NCI-H1417 treated with DMSO at 0.1 percent for 48 hours (cell line): ENCODE results near the gene PACC1.

Experiments used
- DNase-seq: peaks from one replicate; lab custom pipeline; 2025; lab: John Stamatoyannopoulos, UW

PACC1 gene

DNA sequence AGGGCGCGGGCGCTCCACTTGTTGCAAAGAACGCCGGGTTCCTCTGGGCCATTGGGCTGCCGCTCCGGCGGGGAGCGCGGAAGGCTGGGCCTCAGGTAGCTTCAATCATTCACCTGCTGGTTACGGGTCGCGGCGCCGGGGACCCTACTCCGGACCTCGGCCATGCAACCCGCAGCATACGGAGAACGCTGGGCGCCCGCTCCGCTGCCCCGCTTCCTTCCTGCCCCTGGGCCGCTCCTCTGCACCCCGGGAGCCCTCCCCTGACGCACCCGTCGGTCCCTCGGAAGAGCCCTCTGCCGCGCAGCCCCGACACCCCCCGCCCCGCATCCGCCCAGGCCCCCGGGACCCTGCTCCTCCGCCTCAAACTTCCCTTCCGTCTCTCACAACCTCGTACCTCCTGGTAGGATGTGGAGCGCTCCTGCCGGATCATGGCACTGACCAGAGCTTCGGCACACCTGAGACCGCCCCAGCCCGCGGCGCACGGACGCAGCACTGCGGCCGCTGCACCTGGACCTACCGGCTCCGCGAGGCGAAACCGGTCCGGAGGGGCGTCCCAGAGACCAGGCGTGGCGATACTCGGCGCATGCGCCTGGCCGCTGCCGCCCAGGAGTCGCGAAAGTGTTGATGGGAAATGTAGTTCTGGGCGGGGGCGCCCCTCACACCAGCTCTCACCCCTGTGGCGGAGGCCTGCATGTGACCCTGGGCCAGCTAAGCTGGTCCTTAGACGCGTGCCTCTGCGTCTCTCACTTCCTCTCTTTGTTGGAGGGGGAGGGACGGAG is at the start of gene PACC1:
Gene PACC1 (minus strand): TSS at position 559 of the 779 bp plus-strand sequence. CDS start 129 bp downstream, at position 430.
- DNase-seq = peak; percentile 30

DNA sequence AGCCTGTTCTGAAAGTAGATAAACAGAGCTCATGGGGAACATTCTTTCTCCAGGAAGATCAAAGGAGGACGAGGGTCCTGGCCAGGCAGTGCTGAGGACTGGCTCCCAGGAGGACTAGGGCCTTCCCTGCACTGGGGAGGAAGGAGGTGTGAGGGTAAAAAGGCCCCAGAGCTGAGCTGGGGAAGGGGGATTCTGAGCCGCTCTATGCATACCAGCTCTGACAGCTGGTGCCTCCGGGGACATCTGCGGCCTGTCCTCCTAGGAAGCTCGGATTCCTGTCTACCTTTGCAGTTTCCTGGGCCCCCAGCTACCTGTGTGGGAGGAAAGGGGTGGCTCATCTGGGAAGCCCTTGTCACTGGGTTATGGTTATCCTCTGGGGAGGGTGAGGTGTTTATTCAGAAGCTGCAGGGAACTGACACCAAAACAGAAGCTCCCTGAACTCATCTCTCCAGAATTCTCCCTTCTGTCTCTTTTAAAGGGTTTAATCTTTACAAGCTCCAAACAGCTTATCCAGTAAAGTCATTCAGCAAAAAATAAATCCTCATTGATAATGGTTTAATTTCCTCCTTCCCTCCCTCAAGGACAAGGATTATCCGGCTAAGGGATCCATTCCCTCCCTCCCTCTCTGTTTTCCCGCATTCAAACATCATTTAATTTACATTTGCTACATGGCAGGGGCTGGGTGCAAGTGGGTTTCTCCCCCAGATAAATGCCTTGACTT is 49.0 kb upstream of the PACC1 start:
- DNase-seq = no peak

DNA sequence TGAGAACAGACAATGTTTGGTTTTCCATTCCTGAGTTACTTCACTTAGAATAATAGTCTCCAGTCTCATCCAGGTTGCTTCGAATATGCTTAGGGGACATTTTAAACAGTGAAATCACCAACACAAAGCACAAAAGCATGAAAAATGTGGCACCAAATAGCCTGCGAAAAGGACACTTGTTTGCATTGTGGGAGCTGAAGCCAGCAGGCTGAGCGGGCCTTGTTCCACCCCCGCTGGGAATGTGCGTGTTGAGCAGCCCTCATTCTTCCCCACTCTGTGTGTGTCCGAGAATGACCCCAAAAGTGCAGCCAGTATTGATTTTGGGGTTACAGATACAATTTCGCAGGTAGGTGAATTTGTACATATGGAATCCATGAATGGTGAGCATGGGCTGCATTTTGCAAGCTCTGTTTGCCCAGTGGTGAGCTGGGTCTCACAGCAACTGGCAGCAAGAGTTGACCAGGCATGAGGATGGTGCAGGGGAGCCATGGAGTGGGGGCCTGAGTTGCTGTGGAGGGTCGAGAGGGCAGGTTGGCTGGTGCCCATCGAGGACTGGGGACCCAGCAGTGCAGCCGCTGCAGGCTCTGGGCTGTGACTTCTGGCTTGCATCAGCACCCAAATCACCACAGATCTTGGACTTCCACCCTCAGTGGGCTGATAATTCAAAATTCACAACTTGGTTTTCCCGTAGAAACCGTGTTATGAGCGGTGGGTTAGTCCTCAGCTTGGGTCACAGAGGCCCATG is 47.4 kb upstream of the PACC1 start:
- no peak for DNase-seq

DNA sequence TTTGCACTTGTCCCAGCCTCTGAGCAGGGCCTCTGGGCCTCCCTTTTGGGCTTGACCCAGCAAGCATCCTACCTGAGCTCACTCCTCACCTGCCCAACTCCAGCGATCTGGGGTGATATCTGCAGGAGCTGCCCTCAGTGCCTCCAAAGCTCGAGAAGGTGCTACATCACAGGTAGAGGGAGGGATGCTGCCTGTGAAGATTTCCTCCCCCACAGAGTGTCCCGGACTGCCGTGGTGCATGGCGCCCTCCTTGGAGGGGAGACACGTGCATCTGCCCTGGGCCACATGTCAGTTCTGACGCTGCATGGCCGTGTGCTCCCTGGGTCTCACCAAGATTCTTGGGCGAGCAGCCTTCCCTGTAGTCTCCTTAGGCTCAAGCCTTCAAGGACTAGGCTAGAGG is 45.7 kb upstream of the PACC1 start:
- DNase-seq = no peak

DNA sequence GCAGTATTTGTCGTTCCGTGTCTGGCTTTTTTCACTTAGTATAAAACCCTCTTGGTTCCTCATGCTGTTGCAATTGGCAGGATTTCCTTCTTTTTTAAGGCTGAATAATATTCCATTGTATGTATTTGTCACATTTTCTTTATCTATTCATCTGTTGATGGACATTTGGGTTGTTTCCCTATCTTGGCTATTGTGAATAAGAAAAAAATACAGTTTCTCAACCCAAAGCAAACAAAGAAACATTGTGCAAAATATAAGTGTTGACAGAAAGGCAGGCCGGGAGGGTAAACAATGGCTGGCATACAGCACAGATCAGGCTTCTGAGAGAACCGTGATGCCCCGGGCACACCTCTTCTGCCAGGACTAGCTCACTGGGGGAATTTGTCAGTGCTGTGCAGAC is 45.0 kb upstream of the PACC1 start:
- DNase-seq = no peak

DNA sequence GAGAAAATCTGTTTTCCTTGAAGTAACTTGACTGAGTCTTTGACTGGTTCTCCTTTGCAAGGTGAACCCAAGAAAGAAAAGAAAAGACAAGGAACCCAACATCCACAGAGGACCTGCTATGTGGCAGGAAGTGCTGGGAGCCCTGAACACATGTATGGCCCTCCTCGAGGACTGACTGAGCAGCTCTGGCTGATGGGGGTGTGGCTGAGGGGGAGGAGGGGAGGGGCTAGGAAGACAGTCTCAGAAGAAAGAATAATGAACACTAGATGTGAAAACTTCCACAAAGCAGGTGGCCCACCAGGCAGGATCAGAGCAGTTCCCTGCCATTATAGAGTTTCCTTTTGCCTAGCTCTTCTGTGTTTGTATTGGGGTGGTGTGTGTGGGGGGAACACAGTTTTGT is 44.1 kb upstream of the PACC1 start:
- no peak for DNase-seq

DNA sequence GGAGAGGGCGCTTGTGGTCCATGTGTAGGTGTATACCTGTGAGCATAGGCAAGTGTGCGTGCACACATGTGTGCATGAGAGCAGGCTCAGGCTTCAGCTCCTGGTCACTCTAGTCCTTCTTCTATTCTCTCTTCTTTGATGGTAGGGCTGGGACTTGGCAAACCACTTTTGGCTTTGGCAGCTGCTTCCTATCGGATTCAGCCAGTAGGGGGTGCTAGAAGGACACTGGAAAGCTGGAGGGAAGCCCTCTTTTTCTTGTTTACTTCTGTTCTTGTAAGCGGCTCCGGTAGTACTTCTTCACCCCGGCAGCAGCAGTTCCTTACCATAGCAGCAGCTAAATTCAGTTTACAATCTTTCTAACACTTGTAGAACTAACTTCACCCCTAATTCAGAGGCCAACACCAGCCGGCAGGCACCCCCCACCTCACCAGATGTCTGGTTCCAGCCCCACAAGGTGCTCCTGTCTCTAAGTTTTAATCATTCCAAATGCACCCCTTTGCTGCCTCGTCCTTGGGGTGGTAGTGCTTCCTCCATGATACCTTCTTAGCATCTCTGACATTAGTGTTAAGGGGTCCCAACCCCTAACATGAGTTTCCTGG is 43.2 kb upstream of the PACC1 start:
- DNase-seq = no peak

DNA sequence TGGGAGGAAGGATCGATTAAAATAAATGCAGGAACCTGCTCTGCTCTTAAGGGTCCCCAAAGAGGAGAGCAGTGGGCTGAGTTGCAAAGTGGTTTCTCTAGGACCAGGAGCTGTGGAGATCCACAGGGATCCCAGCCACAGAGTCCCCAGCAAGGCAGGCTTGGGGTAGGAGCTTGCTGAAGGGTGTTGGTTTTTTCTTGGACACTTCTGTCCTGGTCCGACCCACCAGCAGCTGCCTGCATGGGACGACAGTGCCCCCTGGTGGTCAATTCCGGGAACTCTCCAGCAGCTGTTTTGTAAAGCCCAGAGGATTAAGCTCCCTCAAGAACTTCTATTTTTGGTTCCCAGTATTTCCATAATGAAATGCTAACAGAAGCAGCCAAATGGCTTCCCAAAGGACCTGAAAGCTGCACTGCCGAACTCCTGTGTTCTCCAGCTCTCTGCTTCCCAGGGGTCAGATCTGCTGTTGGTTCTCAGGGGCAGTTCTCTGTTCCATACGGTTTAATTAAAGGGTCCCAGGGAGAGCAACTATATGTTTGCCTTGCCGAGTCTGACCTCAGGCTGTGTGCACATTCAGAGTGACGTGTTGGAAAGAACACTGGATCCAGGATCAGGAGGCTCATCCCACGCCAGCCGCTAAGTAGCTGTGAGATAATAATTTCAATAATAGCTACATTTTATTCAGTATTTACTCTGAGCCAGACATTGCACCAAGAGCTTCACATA is 41.3 kb upstream of the PACC1 start:
- peak; percentile 29 for DNase-seq

DNA sequence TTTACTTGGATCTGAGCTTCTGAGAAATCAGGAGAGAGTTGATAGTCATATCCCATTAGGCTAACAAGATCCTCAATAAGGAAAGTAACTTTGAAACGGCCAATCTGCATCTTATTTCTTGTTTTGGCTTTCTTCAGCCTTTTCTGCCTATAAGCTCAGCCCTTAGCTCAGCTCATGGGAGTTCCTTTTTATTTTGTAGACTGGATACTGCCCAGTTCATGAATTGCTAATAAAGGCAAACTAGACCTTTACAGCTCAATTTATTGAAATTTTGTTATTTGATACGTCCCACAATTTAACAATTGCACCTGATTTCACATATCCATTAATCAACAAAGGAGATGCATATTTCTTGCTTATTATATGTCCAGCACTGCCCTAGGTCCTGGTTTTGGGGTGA is 40.7 kb upstream of the PACC1 start:
- DNase-seq = no peak

DNA sequence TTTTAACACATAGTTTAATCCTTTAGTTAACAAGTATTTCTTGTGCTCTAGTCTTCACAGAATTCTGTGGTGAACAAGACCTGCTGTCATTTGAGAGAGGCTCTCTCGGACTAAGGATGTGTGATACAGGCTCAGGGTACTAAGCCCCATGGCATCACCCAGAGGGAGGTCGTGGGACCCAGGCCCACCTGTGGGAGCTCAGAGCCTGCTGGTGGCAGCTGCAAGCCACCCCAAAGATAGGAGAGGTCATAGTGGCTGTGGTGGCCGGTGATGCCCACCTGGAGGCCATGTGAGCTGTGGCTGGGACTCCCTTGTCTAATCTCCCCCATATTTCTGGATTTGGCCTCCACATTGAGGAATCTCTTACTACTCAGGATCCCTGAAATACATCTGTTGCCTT is 40.1 kb upstream of the PACC1 start:
- no peak for DNase-seq

DNA sequence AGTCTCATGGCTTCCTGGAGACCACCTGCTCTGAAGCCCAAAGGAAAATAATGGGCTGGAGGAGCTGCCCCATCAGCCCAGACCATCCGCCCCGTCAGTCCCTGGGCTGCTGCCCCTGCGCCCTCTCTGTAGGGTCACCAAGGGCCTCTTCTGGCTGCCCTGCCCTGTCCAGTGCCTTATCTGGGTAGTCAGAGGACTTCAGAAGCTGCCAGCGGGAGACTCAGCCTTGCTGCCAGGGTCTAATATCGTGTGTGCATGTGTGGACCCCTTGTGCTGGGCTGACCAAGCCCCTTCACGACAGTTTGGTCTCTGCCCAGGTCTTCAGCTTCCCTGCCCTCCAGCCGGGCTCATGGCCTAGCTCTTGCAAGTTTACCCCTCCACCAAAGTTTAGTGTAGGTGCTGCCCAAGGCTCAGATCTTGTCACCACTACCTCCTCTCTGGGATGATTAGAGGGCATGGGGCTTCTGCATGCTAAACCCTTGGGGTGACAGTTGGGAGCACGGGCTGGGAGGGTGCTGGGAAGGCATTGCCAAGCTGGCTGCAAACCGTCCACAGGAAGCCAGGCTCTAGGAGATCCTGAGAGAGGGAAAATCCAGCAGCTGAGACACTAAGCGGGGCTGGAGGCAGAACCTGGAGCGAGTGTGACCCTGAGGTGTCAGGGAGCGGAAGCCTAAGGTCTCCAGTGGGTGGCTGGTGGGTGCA is 38.6 kb upstream of the PACC1 start:
- DNase-seq = no peak

DNA sequence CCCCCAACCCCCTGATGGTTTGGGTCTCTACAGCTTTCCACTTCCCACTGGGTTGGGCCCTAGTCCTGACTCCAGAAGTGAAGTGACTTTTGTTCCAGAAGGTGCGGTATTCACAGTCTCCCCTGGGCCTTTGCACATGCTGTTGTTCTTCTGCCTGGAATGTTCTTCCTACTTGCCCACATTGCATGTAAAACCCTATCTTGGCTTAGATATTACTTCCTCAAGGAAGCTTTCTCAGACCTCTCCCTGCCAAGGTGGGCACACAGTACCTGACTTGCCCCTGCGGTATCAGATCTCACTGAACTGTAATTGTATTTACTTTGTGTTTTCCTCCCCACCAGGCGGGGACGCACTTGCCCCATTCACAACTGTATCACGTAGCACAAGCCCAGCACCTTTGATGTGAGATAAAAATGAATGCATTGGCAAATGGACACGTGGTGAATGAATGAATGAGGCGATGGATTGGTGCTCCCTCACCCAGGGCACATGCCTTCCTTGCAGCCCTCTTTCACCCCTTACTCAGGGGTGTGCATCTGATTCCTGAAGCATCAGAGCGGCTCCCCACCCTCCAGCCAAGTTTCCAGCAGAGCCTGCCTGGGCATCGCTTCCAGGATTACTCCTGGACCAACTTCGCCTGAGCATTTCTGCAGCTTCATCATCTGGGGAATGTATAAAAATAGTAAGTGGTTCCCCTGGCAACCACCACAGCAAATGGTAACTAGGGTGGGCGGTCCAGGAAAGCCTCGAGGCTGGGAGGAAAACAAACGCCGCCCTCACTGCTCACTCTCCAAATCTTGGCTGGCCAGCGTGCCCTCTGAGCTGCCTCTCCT is 37.9 kb upstream of the PACC1 start:
- no peak for DNase-seq

DNA sequence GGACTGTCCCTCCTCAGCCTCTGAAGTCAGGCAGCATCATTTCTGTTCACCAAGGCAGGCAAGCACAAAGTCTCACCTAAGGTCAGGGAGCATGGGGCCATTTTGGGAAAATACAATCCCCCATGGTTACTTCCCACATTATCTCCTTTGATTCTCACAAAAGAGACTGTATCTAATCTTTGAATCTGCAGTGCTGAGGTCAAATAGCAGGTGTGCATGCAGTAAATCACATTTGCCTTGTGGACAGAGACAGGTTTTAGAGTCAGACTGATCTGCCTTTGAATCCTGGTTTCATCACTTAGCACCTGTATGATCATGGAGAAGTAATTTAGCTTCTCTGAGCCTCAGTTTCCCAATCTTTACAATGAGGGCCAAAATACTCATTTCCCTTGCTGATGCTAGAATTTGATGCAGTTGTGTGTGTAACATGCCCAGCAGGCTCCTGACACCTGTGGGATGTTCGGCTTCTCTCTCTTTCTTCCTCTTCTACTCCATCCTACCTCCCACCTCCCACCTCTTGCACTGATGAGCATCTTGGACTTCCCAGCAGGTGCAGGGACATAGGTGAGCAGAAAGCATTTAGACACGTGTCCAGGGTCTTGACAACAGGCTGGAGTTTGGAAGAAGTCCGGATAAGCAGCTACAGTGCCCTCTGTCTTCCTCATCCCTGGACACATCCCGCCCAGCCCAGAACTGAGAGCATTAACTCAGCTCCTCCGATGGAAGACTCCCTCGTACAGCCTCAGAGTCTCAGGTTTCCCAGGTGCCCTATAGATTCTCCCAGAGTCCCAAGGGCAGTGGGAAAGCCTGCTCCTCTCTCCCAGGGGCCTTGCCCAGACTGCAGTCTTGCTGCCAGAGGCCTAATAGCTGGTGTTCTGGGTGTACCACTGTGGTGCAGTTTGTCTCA is 37.0 kb upstream of the PACC1 start:
- DNase-seq = no peak

DNA sequence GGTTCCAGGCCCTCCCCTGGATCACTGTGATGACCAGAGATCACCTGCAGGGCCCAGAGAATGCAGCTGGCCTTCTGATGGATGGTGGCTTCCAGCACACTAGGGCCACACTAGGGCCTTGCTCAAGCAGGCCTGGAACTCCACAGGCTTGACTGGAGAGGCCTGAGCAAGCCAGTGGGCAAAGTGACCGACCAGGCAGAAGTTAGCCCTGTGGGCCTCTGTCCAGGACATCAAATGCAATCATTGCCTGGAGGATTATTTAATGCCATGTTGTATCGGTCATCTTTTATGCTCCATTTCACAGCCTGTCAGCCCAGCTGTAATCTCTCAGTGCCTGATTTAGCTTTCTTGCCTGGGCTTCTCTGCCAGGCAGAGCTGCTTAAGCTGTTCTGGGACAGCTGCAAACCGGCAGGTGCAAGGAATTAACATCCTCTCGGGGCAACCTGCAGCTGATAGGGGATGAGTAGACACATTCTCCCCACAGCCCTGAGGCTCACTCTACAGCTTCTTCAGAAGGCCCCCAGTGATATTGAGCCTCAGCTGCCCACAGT is 35.7 kb upstream of the PACC1 start:
- no peak for DNase-seq

DNA sequence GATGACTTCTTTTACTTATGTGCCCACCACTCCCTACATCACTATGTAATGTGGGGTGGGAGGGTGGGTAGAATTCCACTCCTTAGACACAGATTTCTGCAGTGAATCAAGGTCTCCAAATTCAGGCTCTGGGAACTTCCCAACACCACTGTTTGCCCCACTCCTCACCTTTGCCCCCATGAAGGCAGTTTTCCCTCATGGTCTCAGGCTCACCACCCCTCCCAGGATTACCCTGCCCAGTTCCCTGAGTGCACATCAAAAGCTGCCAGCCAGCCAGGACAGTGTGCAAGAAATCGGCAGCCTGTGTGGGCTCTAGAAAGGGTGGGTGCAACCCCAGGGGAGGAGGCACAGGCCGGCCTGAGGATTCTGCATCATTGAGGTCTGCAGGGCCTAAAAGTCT is 32.8 kb upstream of the PACC1 start:
- DNase-seq = no peak

DNA sequence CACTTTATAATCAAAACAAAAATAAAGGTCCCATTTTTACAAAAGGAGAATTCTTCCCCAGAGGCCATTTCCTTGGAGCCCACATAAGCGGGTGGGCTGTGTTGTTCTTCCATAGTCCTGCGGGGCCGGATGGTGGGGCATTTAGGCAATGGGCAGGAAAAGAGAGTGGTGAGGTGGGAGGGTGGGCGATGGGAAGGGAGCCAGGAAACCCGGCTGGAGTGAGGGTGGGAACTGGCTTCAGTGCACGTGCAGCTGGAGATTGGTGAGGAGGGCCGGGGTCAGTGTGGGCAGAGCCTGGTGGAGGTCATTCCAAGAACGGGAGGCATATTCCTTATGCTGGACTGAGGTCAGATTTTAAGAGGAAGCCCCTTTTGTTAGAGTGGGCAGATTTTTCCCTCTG is 31.6 kb upstream of the PACC1 start:
- DNase-seq = no peak

DNA sequence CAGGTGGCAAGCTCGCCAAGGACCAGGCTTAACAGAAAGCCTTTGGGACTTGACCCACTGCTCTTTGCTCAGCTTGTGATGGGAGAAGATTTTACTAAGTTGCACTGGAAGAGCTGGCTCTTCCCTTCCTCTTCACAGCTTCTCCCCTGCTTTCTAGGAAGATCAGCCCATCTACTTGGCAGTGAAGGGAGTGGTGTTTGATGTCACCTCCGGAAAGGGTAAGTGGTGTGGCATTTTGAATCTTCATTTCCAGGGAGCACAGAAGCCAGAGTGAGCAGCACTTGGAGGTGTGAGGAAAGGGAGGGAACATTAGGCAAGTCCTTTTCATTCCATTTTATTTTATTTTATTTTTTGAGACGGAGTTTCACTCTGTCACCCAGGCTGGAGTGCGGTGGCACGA is 27.7 kb upstream of the PACC1 start:
- DNase-seq = no peak

DNA sequence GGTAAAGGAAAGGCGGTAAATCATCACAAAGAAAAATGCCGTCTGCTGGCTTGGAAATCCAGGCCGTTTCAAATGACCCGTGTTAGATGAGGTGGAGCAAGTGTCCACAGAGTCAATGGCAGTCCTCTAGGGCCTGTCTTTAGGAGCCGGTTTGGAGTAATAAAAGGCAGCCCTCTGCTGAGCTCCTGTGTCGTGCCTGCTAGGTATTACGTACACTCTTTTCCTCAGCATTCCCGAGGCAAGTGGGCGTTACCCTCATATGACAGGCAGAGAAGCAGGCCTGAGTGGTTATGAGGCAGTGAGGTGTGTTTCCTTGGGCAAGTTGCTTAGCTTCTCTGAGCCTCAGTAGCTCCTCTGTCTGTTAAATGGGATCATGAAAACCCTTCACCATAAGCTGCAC is 25.7 kb upstream of the PACC1 start:
- no peak for DNase-seq

DNA sequence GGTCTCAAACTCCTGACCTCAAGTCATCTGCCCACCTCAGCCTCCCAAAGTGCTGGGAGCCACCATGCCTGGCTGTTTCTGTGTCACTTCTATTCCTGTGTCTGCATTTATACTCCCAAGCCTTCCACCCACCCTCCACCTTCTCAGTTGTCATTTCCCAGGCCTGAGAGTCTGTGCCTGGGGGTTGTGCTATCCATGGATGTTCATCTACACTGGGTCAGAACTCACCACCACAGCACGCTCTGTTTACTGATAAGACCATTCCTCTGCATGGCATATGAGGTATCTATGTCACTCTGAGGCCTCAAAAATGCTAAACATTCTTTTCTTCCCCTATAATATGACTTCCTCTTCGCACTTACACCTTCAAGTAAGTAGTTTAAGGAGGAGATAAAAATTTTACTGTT is 24.1 kb upstream of the PACC1 start:
- DNase-seq = no peak
